H1 (cell line): ENCODE measurements around the gene FLCN. TPM values are rescaled to one million over a fixed set of nuclear protein-coding genes. Genes with fewer than 3 reads are reported as not detected.

Source experiments
- CTCF ChIA-PET: fragments of 300-600 bp; sonication (Branson Sonifier 250); formaldehyde crosslinking; loops from one replicate; lab custom pipeline; 2021; ENCODE audit not compliant: partially characterized antibody; lab: Charles Lee
- POLR2A ChIA-PET: fragments of 300-600 bp; sonication (Branson Sonifier 250); formaldehyde crosslinking; loops from one replicate; lab custom pipeline; 2021; ENCODE audit warnings: inconsistent platforms; ENCODE audit not compliant: partially characterized antibody; lab: Charles Lee
- DNase-seq, 2 experiments: peaks; one replicate each; pipeline versions ENCODE4 v3.0.0 to v3.0.0-alpha.2; 2010 to 2022; ENCODE audit warnings: low spot score in 2 of 2, low read depth in 1 of 2, mixed read lengths in 1 of 2
- FAIRE-seq: peaks from 2 replicates; lab custom pipeline; 2011; peaks lifted over from hg19 to GRCh38; lab: Jason Lieb, UNC
- H2AFZ ChIP-seq: 2 replicates; pipeline ENCODE4 v1.8.1; 2012; ENCODE audit warnings: low read length, inconsistent platforms
- H2AK5ac ChIP-seq: 2 replicates; pipeline ENCODE4 v1.6.1; 2013; ENCODE audit warnings: low read depth, low read length
- H2BK120ac ChIP-seq: replicated peaks from 2 replicates; pipeline ENCODE3; 2013; ENCODE audit warnings: low read depth, low read length, inconsistent platforms
- H2BK12ac ChIP-seq: 2 replicates; pipeline ENCODE4 v1.6.1; 2013; ENCODE audit warnings: low read depth, low read length
- H2BK15ac ChIP-seq: 2 replicates; pipeline ENCODE4 v1.6.1; 2013; ENCODE audit warnings: low read length
- H2BK20ac ChIP-seq: 2 replicates; pipeline ENCODE4 v1.6.1; 2013; ENCODE audit warnings: low read length
- H2BK5ac ChIP-seq: 2 replicates; pipeline ENCODE4 v1.6.1; 2013; ENCODE audit warnings: low read depth, low read length
- H3K14ac ChIP-seq: 2 replicates; pipeline ENCODE4 v1.6.1; 2013; ENCODE audit warnings: inconsistent platforms; ENCODE audit not compliant: insufficient read length
- H3K18ac ChIP-seq: 2 replicates; pipeline ENCODE4 v1.6.1; 2013; ENCODE audit warnings: low read length; ENCODE audit errors: extremely low read depth
- H3K23ac ChIP-seq: 2 replicates; pipeline ENCODE4 v1.6.1; 2013; ENCODE audit warnings: inconsistent platforms; ENCODE audit not compliant: insufficient read length
- H3K23me2 ChIP-seq: 2 replicates; pipeline ENCODE4 v1.6.1; 2013; ENCODE audit warnings: low read depth, low read length
- H3K27ac ChIP-seq: 2 replicates; pipeline ENCODE4 v1.6.1; 2011; ENCODE audit warnings: low read depth, low read length, inconsistent platforms
- H3K27me3 ChIP-seq, 4 experiments: replicated peaks in 1 of 4; 1 replicate in 1 of 4; 2 replicates in 3 of 4; pipeline versions ENCODE4 v1.6.1 to v1.8.1; 2011 to 2013; ENCODE audit warnings: low read length in 3 of 4, mild to moderate bottlenecking in 3 of 4, inconsistent platforms in 2 of 4, mixed read lengths in 2 of 4, moderate library complexity in 1 of 4; ENCODE audit not compliant: control insufficient read depth in 3 of 4, insufficient read depth in 3 of 4; ENCODE audit errors: extremely low read depth in 1 of 4
- H3K36me3 ChIP-seq, 4 experiments: 2 replicates each; pipeline versions ENCODE4 v1.6.1 to v1.8.1; 2011 to 2013; ENCODE audit warnings: mild to moderate bottlenecking in 4 of 4, low read length in 3 of 4, moderate library complexity in 2 of 4, control low read depth in 1 of 4, inconsistent platforms in 1 of 4; ENCODE audit not compliant: insufficient read depth in 4 of 4, control insufficient read depth in 2 of 4
- H3K4ac ChIP-seq: replicated peaks from 2 replicates; pipeline ENCODE3; 2013; ENCODE audit warnings: low read length, low read depth, mixed read lengths, inconsistent platforms; ENCODE audit not compliant: insufficient read length
- H3K4me1 ChIP-seq, 4 experiments: replicated peaks in 1 of 4; 1 replicate in 1 of 4; 2 replicates in 3 of 4; pipeline versions ENCODE4 v1.6.1 to v1.8.1; 2011 to 2013; ENCODE audit warnings: low read length in 3 of 4, inconsistent platforms in 2 of 4, mixed read lengths in 1 of 4; ENCODE audit not compliant: insufficient read depth in 4 of 4, control insufficient read depth in 3 of 4
- H3K4me2 ChIP-seq, 2 experiments: 2 replicates each; pipeline versions ENCODE4 v1.6.1 to v1.8.1; 2011 to 2013; ENCODE audit warnings: low read depth in 2 of 2, low read length in 2 of 2, control low read depth in 1 of 2, inconsistent platforms in 1 of 2, mild to moderate bottlenecking in 1 of 2; ENCODE audit not compliant: insufficient read depth in 1 of 2
- H3K4me3 ChIP-seq, 4 experiments: fragments of 200-600, 300-600 bp in 1 of 4; sonication (generic), shearing (Covaris generic), sonication (Bioruptor Twin) in 1 of 4; 2 replicates each; pipeline versions ENCODE4 v1.5.1 to v1.8.1; 2011 to 2016; ENCODE audit warnings: low read length in 4 of 4, low read depth in 3 of 4, control low read depth in 2 of 4, inconsistent platforms in 2 of 4, mild to moderate bottlenecking in 2 of 4, mixed read lengths in 1 of 4, moderate library complexity in 1 of 4; ENCODE audit not compliant: insufficient read depth in 2 of 4; ENCODE audit errors: extremely low read depth in 1 of 4
- H3K56ac ChIP-seq: replicated peaks from 2 replicates; pipeline ENCODE3; 2013; ENCODE audit warnings: low read depth, mild to moderate bottlenecking, mixed read lengths, low read length, inconsistent platforms; ENCODE audit not compliant: insufficient read length
- H3K79me1 ChIP-seq: 2 replicates; pipeline ENCODE4 v1.6.1; 2013; ENCODE audit warnings: low read depth, low read length, control low read depth
- H3K79me2 ChIP-seq, 2 experiments: 2 replicates each; pipeline versions ENCODE4 v1.6.1 to v1.8.1; 2012 to 2013; ENCODE audit warnings: low read length in 2 of 2, mild to moderate bottlenecking in 2 of 2, inconsistent platforms in 1 of 2; ENCODE audit not compliant: insufficient read depth in 2 of 2, control insufficient read depth in 1 of 2
- H3K9ac ChIP-seq, 4 experiments: replicated peaks in 1 of 4; 1 replicate in 1 of 4; 2 replicates in 3 of 4; pipeline versions ENCODE4 v1.6.1 to v1.8.1; 2011 to 2013; ENCODE audit warnings: low read depth in 3 of 4, low read length in 3 of 4, control low read depth in 2 of 4, mild to moderate bottlenecking in 2 of 4, moderate library complexity in 2 of 4, inconsistent platforms in 1 of 4; ENCODE audit errors: extremely low read depth in 1 of 4
- H3K9me3 ChIP-seq, 2 experiments: 2 replicates each; pipeline versions ENCODE4 v1.6.1 to v1.8.1; 2012 to 2013; ENCODE audit warnings: mild to moderate bottlenecking in 2 of 2, moderate library complexity in 2 of 2, control low read depth in 1 of 2, inconsistent platforms in 1 of 2, low read depth in 1 of 2, low read length in 1 of 2, mixed read lengths in 1 of 2; ENCODE audit not compliant: insufficient read depth in 2 of 2
- H4K20me1 ChIP-seq, 2 experiments: replicated peaks in 1 of 2; 2 replicates each; pipeline versions ENCODE3 to v1.8.1; 2011 to 2013; ENCODE audit warnings: inconsistent platforms in 2 of 2, low read length in 2 of 2, mild to moderate bottlenecking in 1 of 2; ENCODE audit not compliant: insufficient read depth in 2 of 2, control insufficient read depth in 1 of 2
- H4K5ac ChIP-seq: 2 replicates; pipeline ENCODE4 v1.6.1; 2013; ENCODE audit warnings: low read length, low read depth, mixed read lengths, inconsistent platforms; ENCODE audit not compliant: insufficient read length
- H4K8ac ChIP-seq: 2 replicates; pipeline ENCODE4 v1.8.0; 2013; ENCODE audit warnings: mild to moderate bottlenecking, moderate library complexity, low read length, inconsistent platforms; ENCODE audit not compliant: insufficient read depth; ENCODE audit errors: extremely low read depth
- H4K91ac ChIP-seq: replicated peaks from 2 replicates; pipeline ENCODE3; 2013; ENCODE audit warnings: low read length, mixed read lengths, inconsistent platforms; ENCODE audit not compliant: insufficient read length
- ATF3 ChIP-seq: IDR thresholded peaks from 2 replicates; pipeline ENCODE4 v1.6.1; 2011; ENCODE audit warnings: low read depth, mild to moderate bottlenecking, low read length; ENCODE audit not compliant: insufficient read depth
- CBX5 ChIP-seq: fragments of 300-800, 300-1000 bp; sonication (generic); IDR thresholded peaks from 2 replicates; pipeline ENCODE4 v1.7.1; 2016; ENCODE audit warnings: antibody characterized with exemption, low read length, low read depth
- CHD1 ChIP-seq: IDR thresholded peaks from 2 replicates; pipeline ENCODE4 v1.6.1; 2012; ENCODE audit warnings: low read depth, low read length, improper control_type of control experiment
- EZH2 ChIP-seq: fragments of 200-600 bp; sonication (generic); IDR thresholded peaks from 2 replicates; pipeline ENCODE4 v1.7.1; 2012; ENCODE audit warnings: low read depth, mild to moderate bottlenecking, moderate library complexity, low read length, inconsistent platforms; ENCODE audit not compliant: severe bottlenecking
- GTF2F1 ChIP-seq: IDR thresholded peaks from 2 replicates; pipeline ENCODE4 v1.6.1; 2012; ENCODE audit warnings: low read depth, low read length, improper control_type of control experiment, borderline replicate concordance
- KDM1A ChIP-seq: fragments of 200-600, 300-600 bp; sonication (generic); IDR thresholded peaks from 2 replicates; pipeline ENCODE4 v1.7.1; 2016; ENCODE audit warnings: mild to moderate bottlenecking, low read length, borderline replicate concordance
- KDM4A ChIP-seq: IDR thresholded peaks from one replicate; pipeline ENCODE4 v1.7.1; 2012; ENCODE audit warnings: low read depth, mild to moderate bottlenecking, moderate library complexity, low read length, inconsistent platforms; ENCODE audit not compliant: severe bottlenecking
- MAFK ChIP-seq: IDR thresholded peaks from 2 replicates; pipeline ENCODE4 v1.6.1; 2012; ENCODE audit warnings: low read depth, mild to moderate bottlenecking, improper control_type of control experiment, low read length
- MAX ChIP-seq: IDR thresholded peaks from 2 replicates; pipeline ENCODE4 v1.6.1; 2012; ENCODE audit warnings: inconsistent platforms
- SAP30 ChIP-seq: fragments of 300-600 bp; sonication (generic); IDR thresholded peaks from 2 replicates; pipeline ENCODE4 v1.7.1; 2012; ENCODE audit warnings: low read length, moderate library complexity, mild to moderate bottlenecking, inconsistent platforms; ENCODE audit not compliant: insufficient read depth, insufficient replicate concordance
- TCF12 ChIP-seq: IDR thresholded peaks from 2 replicates; pipeline ENCODE4 v1.6.1; 2011; ENCODE audit warnings: low read depth, mild to moderate bottlenecking, low read length
- WGBS, 2 experiments: shearing (Covaris generic) in 1 of 2; methylation state at CpG; one replicate each; pipeline versions ENCODE4 v1.1.6 to v1.1.7; 2013 to 2015; ENCODE audit warnings: low lambda C conversion rate in 2 of 2, mixed read lengths in 2 of 2, inconsistent platforms in 1 of 2, low coverage in 1 of 2, missing lambda C conversion rate in 1 of 2; ENCODE audit not compliant: insufficient replicate concordance in 2 of 2, insufficient coverage in 1 of 2, insufficient read length in 1 of 2; ENCODE audit errors: extremely low coverage in 1 of 2, missing lambda C conversion rate in 1 of 2; 5-methylcytosine and 5-hydroxymethylcytosine counted together
- polyA plus RNA-seq, 7 experiments: library from polyadenylated mRNA; depleted of rRNA in 3 of 7; stranded (reverse) in 5 of 7; unstranded in 2 of 7; fragments of >200 nt in 5 of 7; fragments of 200-250 nt in 2 of 7; gene quantifications; 1 replicate in 5 of 7; 2 replicates in 1 of 7; 4 replicates in 1 of 7; pipeline versions ENCODE4 v1.2.1 to v1.2.3, GENCODE V29; 2011 to 2013; ENCODE audit warnings: missing spikeins in 2 of 7, mixed read lengths in 2 of 7
- total RNA-seq: library from RNA; stranded (reverse); fragmentation: NEBNext Ultra II Directional; extraction: Animal tissue kit (Norgen Biotek cat#: 25700); gene quantifications from 2 replicates; pipeline ENCODE4 v1.2.1, GENCODE V29; 2021

The FLCN gene
- total and polyA plus RNA-seq, 2 of the 8 experiments (the other 6 are each of a cell fraction or from before 2014, with no cell fraction given), result 15.6 to 34.6 TPM

- Histone ChIP-seq H4K5ac (no peak overlapping the region), H3K4me1 (no peaks in the 10 kb centered on the region), H3K23ac (no peak overlapping the region), H3K9me3 (no peaks in the 10 kb centered on the region), H3K27me3 (no peaks in the 10 kb centered on the region), H3K79me2 (no peaks in the 10 kb centered on the region), H4K20me1 (peaks cover 0 to 2% of the 10 kb centered on the region in 2 experiments), H4K91ac (no peak overlapping the region), H2BK120ac (no peak overlapping the region), H2BK15ac (no peak overlapping the region), H3K23me2 (no peaks in the 10 kb centered on the region), H3K18ac (no peak overlapping the region), H3K4me2 (no peak overlapping the region), H3K9ac (no peak overlapping the region), H3K14ac (no peak overlapping the region), H3K79me1 (no peaks in the 10 kb centered on the region; the same call in 1 of the 2 replicates), H2AFZ (no peak overlapping the region), H3K36me3 (peaks cover 2 to 25% (median 17%) of the 10 kb centered on the region in 4 experiments), H2AK5ac (no peak overlapping the region), H3K4ac (no peak overlapping the region), H2BK12ac (no peak overlapping the region), H2BK20ac (no peak overlapping the region), H3K27ac (no peak overlapping the region), H2BK5ac (no peak overlapping the region), H3K56ac (no peak overlapping the region), H4K8ac (no peak overlapping the region), H3K4me3 (no peak overlapping the region)
- 87% methylated on average over 6 of the region's 6 CpGs; no CpG with 5 or more reads in 1 of the 2 experiments for WGBS, 2 experiments
- TF ChIP-seq KDM1A (no peak), ATF3 (no peak), CHD1 (no peak), CBX5 (no peak), KDM4A (no peak), MAFK (no peak), TCF12 (no peak), GTF2F1 (no peak), MAX (no peak), EZH2 (no peak), SAP30 (no peak)
- FAIRE-seq (no peak), DNase-seq (no peak)
- CTCF ChIA-PET, result no interaction called here
- POLR2A ChIA-PET, result interaction anchor here (1.2 kb wide), 1 partner anchor 14 kb away, joined by 3 read pairs; no protein-coding TSS in a partner anchor
These were observed 6.2 kb upstream of the FLCN start for GRCh38 chr17:17243163-17243562.
